ENCODE results near the gene MARCHF10. TPM values are rescaled to one million over a fixed set of nuclear protein-coding genes. Genes with fewer than 3 reads are reported as not detected.

The MARCHF10 gene
- total RNA-seq, 4 donors from 2014 or later = not detected

DNA sequence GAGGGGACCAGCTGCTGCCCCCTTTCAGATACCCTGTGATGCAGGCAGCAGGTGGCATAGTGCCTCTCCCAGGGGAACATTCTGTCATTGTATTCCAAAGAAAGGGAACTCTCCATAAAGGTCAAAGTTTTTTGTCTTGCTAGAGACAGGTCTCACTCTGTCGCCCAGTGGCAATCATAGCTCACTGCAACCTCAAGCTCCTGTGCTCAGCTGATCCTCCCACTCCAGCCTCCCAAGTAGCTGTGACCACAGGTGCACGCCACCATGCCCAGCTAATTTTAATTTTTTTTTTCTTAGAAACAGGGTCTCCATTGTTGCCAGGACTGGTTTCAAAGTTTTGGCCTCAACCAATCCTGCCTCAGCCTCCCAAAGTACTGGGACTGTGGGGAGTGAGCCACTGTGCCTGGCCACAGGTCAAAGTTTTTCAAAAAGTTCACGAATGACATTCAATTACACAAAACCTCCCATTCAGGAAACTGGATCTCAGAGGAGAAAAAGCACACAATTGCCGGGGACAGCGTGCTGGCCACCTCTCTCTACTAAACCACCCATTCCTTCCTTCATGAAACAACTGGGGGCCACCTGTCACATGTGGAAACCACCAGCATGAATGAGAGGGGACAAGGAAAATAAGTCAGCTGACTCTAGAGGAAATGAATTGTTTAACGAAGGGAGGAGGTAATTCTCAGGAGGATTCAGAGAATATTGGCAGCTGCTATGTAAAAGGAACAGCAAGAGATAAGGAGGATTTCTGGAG, 80.0 kb downstream of the MARCHF10 start:
- TF ChIP-seq, protein P1, sequence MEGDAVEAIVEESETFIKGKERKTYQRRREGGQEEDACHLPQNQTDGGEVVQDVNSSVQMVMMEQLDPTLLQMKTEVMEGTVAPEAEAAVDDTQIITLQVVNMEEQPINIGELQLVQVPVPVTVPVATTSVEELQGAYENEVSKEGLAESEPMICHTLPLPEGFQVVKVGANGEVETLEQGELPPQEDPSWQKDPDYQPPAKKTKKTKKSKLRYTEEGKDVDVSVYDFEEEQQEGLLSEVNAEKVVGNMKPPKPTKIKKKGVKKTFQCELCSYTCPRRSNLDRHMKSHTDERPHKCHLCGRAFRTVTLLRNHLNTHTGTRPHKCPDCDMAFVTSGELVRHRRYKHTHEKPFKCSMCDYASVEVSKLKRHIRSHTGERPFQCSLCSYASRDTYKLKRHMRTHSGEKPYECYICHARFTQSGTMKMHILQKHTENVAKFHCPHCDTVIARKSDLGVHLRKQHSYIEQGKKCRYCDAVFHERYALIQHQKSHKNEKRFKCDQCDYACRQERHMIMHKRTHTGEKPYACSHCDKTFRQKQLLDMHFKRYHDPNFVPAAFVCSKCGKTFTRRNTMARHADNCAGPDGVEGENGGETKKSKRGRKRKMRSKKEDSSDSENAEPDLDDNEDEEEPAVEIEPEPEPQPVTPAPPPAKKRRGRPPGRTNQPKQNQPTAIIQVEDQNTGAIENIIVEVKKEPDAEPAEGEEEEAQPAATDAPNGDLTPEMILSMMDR (IDR thresholded peaks at IDR 0.05; ENCODE audit: low read depth) = no peak

DNA sequence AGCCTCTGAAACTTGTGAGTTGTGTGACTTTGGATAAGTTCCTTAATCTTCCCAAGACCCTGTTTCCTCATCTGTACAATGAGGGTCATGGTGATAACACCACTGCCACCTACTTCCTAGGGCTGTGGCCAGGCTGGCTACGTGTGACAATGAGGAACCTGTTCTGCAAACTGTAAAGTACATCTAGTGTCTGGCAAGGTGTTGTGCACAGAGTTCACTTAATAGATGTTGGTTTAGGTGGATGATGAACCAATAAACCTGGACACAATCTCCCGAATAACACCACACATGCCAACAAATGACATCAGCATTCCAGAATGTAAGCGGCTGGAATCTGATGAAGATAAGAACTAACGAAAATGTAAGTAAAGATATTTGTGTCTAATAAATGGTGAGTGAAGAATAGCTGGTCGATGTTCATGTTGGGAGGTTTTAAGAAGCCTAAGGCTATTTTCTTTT, 82.3 kb downstream of the MARCHF10 start:
- TF ChIP-seq, protein P1 (IDR thresholded peaks at IDR 0.05; ENCODE audit: low read depth) = no peak

DNA sequence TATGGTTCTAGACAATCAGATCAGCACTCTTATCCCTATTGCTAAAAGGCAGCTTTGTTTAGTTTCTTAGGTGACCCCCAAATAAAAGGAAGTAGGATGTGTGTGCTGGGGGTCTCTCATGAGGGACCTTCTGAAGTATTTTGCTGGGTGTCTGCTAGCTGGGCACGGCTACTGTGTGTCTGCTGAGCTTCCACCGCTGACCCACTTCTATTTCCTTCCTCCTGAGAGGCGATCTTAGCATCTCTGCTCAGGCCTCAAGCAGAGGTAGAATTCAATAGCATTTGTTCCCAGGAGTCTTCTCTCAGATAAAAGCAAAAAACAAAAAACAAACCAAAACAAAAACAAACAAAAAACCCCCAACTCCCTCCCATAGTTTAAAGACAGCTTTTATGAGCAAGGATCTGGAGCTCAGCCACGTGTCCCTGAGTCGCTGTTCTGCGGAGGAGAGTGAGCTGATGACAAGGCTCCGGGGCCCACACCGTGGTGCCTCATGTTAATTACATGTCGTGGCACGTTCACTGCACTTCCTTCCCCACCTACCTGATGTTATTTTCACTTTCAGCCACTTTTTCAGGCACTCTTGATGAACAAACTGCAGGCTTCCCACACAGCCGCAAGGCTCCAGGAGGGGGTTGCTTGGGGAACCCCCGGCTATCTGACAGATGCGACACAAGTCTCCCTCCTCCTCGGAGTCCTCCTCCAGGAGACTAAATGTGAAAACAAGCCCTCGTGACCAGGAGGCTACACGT, 83.5 kb downstream of the MARCHF10 start:
- TF ChIP-seq, protein P1 (IDR thresholded peaks at IDR 0.05; ENCODE audit: low read depth) = no peak

DNA sequence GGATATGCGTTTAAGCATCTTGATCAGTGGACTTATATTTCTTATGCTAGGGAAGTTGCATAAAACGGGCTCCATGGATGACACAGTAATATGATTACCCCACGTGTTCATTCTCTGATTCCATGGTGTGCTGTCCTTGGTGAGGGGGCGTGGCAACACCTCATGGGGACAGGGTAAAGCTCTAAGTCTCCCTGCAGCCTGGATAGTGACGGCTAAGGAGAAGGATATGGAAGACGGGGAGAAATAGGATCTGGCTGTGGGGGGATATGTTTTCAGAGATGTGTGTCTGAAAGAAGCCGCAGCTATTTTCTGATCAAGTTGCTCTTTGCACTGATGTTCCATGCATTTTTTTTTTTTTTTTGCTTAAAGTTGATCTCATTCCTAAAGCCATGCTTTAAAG, 84.3 kb downstream of the MARCHF10 start:
- TF ChIP-seq, protein P1 (IDR thresholded peaks at IDR 0.05; ENCODE audit: low read depth) = no peak

DNA sequence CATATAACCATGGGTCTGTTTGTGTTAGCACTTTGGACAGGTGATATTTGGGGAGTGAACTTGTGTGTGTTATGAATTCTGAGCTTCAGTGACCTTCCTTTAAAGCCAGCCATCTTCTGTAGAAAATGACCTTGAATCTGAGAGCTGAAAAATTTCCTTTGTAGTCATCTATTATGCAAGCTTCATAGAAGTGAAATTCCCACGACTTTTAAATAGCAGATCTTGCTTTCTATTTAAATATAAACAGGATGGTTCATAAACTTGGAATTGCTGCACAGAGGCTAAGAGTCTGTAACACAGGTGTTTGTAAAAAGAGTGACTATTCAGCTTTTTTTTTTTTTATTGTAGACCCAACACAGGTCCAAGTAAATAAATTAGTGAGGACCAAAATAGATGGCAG, 85.5 kb downstream of the MARCHF10 start:
- TF ChIP-seq, protein P1 (IDR thresholded peaks at IDR 0.05; ENCODE audit: low read depth) = no peak

DNA sequence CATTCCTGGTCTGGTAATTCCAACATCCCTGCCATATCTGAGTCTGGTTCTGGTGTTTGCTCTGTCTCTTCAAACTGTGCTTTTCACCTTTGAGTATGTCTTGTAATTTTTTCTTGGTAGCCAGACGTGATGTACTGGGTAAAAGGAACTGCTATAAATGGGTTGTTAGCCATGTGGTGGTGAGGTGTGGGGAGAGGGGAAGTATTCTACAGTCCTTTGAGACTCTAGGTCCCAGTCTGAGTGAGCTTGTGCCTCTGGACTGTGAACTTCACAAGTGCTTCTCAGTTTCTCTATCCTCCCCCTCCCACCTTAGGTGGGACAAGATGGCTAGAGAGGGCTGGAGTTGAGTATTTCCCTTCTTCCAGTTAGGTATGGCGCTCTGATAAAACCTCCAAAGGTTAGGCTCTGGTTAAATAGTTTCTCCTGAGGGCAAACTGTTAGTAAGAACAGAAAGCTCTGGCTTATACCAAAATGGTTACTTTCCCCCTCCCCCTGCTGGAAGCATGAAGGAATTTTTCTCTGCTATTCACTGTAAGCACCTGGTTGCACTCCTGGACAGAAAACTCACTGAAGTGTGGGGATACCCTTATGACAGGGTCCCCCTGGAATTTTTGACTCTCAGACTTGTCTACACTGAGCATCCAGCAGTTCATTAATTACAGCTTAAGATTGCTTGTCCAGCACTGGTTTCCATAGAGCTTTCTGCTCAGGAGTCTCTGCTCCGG, 87.8 kb downstream of the MARCHF10 start:
- TF ChIP-seq, protein P1 (IDR thresholded peaks at IDR 0.05; ENCODE audit: low read depth) = no peak

DNA sequence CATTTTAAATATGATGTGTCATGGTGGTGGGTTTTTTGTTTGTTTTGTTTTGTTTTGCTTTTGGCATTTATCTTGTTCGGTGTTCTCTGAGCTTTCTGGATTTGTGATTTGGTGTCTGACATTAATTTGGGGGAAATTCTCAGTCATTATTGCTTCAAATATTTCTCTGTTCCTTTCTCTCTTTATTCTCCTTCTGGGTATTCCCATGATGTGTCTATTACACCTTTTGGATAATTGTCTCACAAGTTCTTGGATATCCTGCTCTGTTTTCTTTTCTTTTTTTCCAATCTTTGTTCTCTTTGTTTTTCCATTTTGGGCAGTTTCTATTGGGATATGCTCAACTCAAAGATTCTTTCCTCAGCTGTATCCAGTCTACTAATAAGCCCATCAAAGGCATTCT, 88.5 kb downstream of the MARCHF10 start:
- TF ChIP-seq, protein P1 (IDR thresholded peaks at IDR 0.05; ENCODE audit: low read depth) = no peak
